Left cardiac atrium (tissue), 4 donors: Measurements from ENCODE around the gene ZCWPW1. TPM values are rescaled to one million over a fixed set of nuclear protein-coding genes. Genes with fewer than 3 reads are reported as not detected.
"Not testable (repeated sequence)": the region's sequence is repeated elsewhere in the genome, so short reads cannot be mapped to it uniquely, and the experiment has no call there.

ENCODE experiments used
- ATAC-seq, 2 donors: fragments of 200-7000 bp; cut with Tn5 transposase; one replicate each; pipeline ENCODE4 v1.9.1; 2020; ENCODE audit warnings: mild to moderate bottlenecking in 2 of 2, moderate library complexity in 2 of 2
- DNase-seq: peaks from one replicate; pipeline ENCODE4 v3.0.0-alpha.2; 2020
- intact Hi-C, 2 donors: fragments of 100-400 bp; cut with DNase I; formaldehyde crosslinking; loops; one replicate each; pipeline versions ENCODE4 v1.14.1 to v1.15.1; 2022 to 2023
- total RNA-seq, 2 donors: library from RNA; stranded (reverse); fragmentation: NEBNext Ultra II Directional; extraction: Animal tissue kit (Norgen Biotek cat#: 25700); gene quantifications; one replicate each; pipeline ENCODE4 v1.2.1, GENCODE V29; 2021
- donor health status: DM: no; HTN: yes; CAD: no.
- donor health status: DM: no; HTN: yes; CAD: no; lungs with severe emphysema.
- donor health status: DM: yes; HTN: yes; CAD: no.
- donor health status: Dilated cardiomyopathy.

ZCWPW1 gene
- total RNA-seq, 2 donors from 2014 or later, result 3.6 to 4.9 TPM

GRCh38 chr7:100386940-100387339 lies 41.6 kb downstream of the ZCWPW1 start:
- intact Hi-C loops, result no loop called here
- DNase-seq (no peak), ATAC-seq (no peak)

DNA sequence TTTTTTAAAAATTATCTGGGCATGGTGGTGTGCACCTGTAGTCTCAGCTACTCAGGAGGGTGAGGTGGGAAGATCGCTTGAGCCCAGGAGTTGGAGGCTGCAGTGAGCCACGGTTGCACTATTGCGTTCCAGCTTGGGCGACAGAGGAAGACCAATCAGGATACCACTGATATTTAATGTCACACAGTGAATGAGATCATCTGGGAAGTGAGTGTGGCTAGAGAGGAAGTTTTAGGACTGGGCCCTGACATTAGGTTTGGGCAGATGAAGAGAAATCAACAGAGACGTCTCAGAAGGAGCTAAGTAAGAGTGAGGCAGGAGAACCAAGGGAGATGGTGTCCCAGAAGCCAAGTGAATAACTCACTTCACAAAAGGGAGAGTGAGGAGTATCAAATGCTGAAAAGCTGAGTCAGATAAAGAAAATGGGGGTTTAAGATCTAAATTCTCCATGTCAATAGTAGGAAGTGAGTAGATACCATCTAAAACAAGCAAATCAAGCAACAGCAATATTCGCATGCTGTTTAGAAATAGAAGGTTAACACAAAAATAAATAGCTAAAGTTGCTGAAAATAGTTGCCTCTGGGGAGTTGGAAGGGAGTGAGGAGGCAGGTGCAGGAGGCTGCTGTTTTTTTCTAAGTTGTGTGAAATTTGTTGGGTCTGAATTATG lies 43.7 kb downstream of the ZCWPW1 start:
- no peak for DNase-seq
- ATAC-seq, result peak in 1 of 2 donors; percentile 45
- intact Hi-C loops, result no loop called here

DNA sequence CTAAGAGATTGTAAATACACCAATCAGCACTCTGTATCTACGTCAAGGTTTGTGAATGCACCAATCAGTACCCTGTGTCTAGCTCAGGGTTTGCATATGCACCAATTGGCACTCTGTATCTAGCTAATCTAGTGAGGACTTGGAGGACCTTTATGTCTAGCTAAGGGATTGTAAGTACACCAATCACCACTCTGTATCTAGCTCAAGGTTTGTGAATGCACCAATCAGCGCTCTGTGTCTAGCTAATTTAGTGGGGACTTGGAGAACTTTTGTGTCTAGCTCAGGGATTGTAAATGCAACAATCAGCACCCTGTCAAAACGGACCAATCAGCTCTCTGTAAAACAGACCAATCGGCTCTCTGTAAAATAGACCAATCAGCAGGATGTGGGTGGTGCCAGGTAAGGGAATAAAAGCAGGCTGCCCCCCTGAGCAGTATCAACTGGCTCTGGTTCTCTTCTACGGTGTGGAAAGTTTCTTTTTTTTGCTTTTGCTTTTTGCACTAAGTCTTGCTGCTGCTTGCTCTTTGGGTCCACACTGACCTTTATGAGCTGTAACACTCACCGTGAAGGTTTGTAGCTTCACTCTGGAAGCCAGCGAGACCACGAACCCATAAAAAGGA lies 46.2 kb downstream of the ZCWPW1 start:
- ATAC-seq, DNase-seq, intact Hi-C loops: not testable (repeated sequence)

GRCh38 chr7:100381531-100382233 lies 46.8 kb downstream of the ZCWPW1 start:
- intact Hi-C loops, DNase-seq, ATAC-seq: not testable (repeated sequence)

DNA sequence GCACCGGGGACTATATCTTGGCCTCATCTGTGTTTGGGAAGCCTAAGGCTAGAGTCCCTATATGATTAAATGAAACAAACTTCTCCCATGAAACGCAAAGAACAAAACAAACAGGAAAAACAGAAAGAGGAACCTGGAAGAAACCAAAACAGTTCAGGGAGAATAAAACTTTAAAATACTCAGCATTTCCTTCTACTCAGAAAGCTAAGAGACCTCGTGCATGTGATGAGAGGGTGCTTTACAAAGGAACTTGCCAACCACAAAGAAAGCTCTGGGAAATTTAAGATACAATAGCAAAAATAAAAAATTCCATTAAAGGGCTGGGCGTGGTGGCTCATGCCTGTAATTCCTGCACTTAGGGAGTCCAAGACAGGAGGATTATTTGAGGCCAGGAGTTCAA lies 48.3 kb downstream of the ZCWPW1 start:
- ATAC-seq (peak in 1 of 2 donors; percentile 37), DNase-seq (no peak)
- intact Hi-C loops, result no loop called here

GRCh38 chr7:100378114-100378755 lies 50.3 kb downstream of the ZCWPW1 start:
- intact Hi-C loops, result no loop called here
- DNase-seq, result no peak
- ATAC-seq, result no peak

- DNase-seq, result no peak
- intact Hi-C loops, result no loop called here
- ATAC-seq, result no peak
Observed at GRCh38 chr7:100376066-100376465, 52.4 kb downstream of the ZCWPW1 start.

DNA sequence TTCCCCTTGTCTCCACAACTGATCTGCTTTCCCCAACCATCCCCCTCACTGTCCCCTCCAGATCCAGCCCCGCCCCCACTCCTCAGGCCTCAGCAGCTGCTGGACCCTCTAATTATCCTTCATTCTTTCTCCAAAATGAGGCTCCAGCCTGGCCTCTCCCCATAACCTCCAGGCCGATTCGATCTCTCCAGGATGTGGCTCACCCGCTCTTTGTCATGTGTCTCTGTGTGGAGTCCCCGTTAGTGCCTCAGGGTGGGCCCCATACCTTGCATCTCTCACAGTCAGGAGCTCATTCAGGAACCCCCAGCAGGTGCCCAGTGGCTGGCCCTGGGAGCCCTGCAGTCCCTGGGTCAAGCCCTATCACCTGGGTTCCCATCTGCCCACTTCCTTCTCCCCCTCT lies 53.9 kb downstream of the ZCWPW1 start:
- no peak for ATAC-seq
- no peak for DNase-seq
- intact Hi-C loops, result no loop called here

- intact Hi-C loops, ATAC-seq, DNase-seq: not testable (repeated sequence)
Observed at GRCh38 chr7:100373870-100374598, 54.5 kb downstream of the ZCWPW1 start.

DNA sequence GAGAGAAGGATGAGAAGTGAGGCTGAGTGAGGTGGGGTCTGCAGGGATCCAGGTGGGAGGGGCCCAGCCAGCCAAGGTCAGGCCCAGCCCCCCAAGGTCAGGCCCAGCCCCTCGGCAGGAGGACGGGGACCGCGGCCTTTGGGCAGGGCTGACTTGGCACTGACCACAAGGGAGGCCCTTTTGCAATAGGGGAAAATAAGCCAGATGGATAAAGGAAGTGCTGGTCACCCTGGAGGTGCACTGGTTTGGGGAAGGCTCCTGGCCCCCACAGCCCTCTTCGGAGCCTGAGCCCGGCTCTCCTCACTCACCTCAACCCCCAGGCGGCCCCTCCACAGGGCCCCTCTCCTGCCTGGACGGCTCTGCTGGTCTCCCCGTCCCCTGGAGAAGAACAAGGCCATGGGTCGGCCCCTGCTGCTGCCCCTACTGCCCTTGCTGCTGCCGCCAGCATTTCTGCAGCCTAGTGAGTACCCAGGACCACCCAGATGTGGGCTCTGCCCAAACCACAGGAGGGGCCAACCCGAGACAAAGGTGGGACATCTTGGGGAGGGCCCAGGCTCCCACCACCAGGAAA lies 55.2 kb downstream of the ZCWPW1 start, which contains the start of gene PILRA:
TSS of gene PILRA (plus strand) at position 227 of the 571 bp plus-strand sequence. CDS start at position 397, 170 bp downstream.
- ATAC-seq (peak; percentile 41 to 65), DNase-seq (no peak)
- intact Hi-C loops, result no loop called here

DNA sequence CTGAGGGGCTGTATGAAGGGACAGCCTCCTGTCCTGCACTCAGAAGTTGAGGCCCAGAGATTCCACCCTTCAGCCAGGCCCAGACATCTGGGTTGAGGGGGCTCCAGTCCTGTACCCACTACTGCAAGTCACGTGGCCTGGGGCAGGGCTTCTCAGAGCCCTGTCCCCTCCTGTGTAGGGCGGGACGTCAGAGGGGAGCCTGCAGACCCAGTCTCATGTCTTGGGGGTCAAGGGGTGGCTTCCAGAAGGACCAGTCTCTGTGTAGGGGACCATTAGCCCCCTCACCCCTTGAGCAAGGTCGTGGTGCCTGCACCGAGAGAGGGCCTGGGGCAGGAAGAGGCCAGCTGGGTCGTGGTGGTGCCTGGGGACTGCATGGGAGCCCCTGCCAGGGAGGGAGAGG lies 55.8 kb downstream of the ZCWPW1 start:
- intact Hi-C loops, result no loop called here
- no peak for DNase-seq

GRCh38 chr7:100372256-100372655 lies 56.2 kb downstream of the ZCWPW1 start:
- no peak for DNase-seq
- peak; percentile 21 to 22 for ATAC-seq
- intact Hi-C loops, result no loop called here

More for the DNA sequence above, 55.8 kb downstream of the ZCWPW1 start:
- no peak for ATAC-seq

GRCh38 chr7:100371561-100372171 lies 56.8 kb downstream of the ZCWPW1 start:
- ATAC-seq, result no peak
- DNase-seq, result no peak
- intact Hi-C loops, result no loop called here

DNA sequence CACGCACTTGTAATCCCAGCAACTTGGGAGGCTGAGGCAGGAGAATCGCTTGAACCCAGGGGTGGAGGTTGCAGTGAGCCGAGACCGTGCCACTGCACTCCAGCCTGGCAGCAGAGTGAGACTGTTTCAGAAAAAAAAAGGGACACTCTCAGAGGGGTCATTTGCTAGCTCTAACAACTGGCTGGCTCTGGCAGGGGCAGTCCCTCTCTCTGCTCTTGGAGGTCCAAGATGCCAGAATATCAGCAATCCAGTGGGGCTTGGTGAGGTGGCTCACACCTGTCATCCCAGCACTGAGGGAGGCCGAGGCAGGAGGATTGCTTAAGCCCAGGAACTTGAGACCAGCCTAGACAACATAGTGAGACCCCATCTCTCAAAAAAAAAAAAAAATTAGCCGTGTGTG lies 57.8 kb downstream of the ZCWPW1 start:
- intact Hi-C loops, result no loop called here
- ATAC-seq, result no peak
- no peak for DNase-seq

GRCh38 chr7:100370303-100370702 lies 58.2 kb downstream of the ZCWPW1 start:
- ATAC-seq, result no peak
- DNase-seq, result no peak
- intact Hi-C loops, result no loop called here

DNA sequence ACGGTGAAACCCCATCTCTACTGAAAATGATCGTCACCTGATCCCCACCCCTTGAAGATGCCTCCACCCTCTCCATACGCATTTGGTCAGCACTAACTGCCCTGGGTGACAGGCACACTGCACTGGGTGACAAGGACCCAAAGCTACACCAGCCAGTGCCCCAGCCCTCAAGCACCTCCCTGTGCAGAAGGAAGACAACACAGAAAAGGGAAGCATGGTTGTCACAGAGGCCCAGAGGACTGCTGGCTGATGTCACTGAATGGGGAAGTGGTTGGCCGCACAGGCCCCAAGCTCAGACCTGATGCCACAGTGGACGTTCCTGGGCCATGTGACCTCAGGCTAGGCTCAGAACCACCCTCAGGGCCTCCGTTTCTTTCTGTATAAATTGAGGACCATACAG lies 59.4 kb downstream of the ZCWPW1 start:
- intact Hi-C loops, result no loop called here
- ATAC-seq, result peak; percentile 52 to 64
- peak; percentile 53 for DNase-seq

GRCh38 chr7:100367676-100368613 lies 60.6 kb downstream of the ZCWPW1 start:
- ATAC-seq, result no peak
- DNase-seq, result no peak
- intact Hi-C loops, result no loop called here
